ENCODE results near the gene MAML1.

MAML1 gene

GRCh38 chr5:179698935-179699615, 33.5 kb upstream of the MAML1 start, which contains the start of gene CANX:
TSS of gene CANX (plus strand) at chr5:179698967. CDS start at chr5:179705682, 6,715 bp downstream.
- H3K4me3 ChIP-seq (ENCODE audit: control insufficient read depth, low read depth, low read length) = peak within 1 kb of the TSS; percentile 71
- no peak for DNase-seq (ENCODE audit: low read depth)
- TF ChIP-seq CTCF (IDR thresholded peaks at IDR 0.05; ENCODE audit: control insufficient read depth, insufficient read depth, low read depth, low read length, missing control alignments) = no peak

- TF ChIP-seq CTCF (IDR thresholded peaks at IDR 0.05; ENCODE audit: control insufficient read depth, insufficient read depth, low read depth, low read length, missing control alignments) = no peak
- H3K4me3 ChIP-seq (ENCODE audit: control insufficient read depth, low read depth, low read length) = peak overlapping the region; percentile 71
- DNase-seq (ENCODE audit: low read depth) = no peak
Measured at GRCh38 chr5:179699616-179700237, 32.9 kb upstream of the MAML1 start.

GRCh38 chr5:179700401-179700918, 32.2 kb upstream of the MAML1 start:
- peak overlapping the region; percentile 71 for H3K4me3 ChIP-seq (ENCODE audit: control insufficient read depth, low read depth, low read length)
- no peak for DNase-seq (ENCODE audit: low read depth)
- no peak for TF ChIP-seq CTCF (IDR thresholded peaks at IDR 0.05; ENCODE audit: control insufficient read depth, insufficient read depth, low read depth, low read length, missing control alignments)

- TF ChIP-seq CTCF (IDR thresholded peaks at IDR 0.05; ENCODE audit: control insufficient read depth, insufficient read depth, low read depth, low read length, missing control alignments) = no peak
- DNase-seq (ENCODE audit: low read depth) = no peak
- H3K4me3 ChIP-seq (ENCODE audit: control insufficient read depth, low read depth, low read length) = no peak overlapping the region
Measured at GRCh38 chr5:179716286-179716685, 16.3 kb upstream of the MAML1 start.

GRCh38 chr5:179720222-179720621, 12.4 kb upstream of the MAML1 start:
- H3K4me3 ChIP-seq (ENCODE audit: control insufficient read depth, low read depth, low read length) = no peak overlapping the region
- DNase-seq (ENCODE audit: low read depth) = no peak
- TF ChIP-seq CTCF (IDR thresholded peaks at IDR 0.05; ENCODE audit: control insufficient read depth, insufficient read depth, low read depth, low read length, missing control alignments) = no peak

GRCh38 chr5:179724163-179724562, 8.5 kb upstream of the MAML1 start:
- DNase-seq (ENCODE audit: low read depth) = no peak
- H3K4me3 ChIP-seq (ENCODE audit: control insufficient read depth, low read depth, low read length) = no peak overlapping the region

More at GRCh38 chr5:179724163-179724562, 8.5 kb upstream of the MAML1 start:
- no peak for TF ChIP-seq CTCF (IDR thresholded peaks at IDR 0.05; ENCODE audit: control insufficient read depth, insufficient read depth, low read depth, low read length, missing control alignments)
